GM23248 (cell line): ENCODE data around the gene GPX8. TPM values are rescaled to one million over a fixed set of nuclear protein-coding genes. Genes with fewer than 3 reads are reported as not detected.

Source experiments
- DNase-seq: peaks from one replicate; pipeline ENCODE4 v3.0.0-alpha.2; 2015
- H2AFZ ChIP-seq: fragments of 200-600 bp; sonication (generic); 2 replicates; pipeline ENCODE4 v1.6.1; 2016; ENCODE audit warnings: antibody characterized with exemption
- H3F3A ChIP-seq: fragments of 200-600 bp; sonication (generic); 2 replicates; pipeline ENCODE4 v1.6.1; 2016; ENCODE audit warnings: mild to moderate bottlenecking, antibody characterized with exemption, mixed run types; ENCODE audit not compliant: insufficient read depth
- H3K27ac ChIP-seq: fragments of 200-600 bp; sonication (generic); 2 replicates; pipeline ENCODE4 v1.5.1; 2016; ENCODE audit warnings: mild to moderate bottlenecking
- H3K27me3 ChIP-seq: fragments of 200-600 bp; sonication (generic); replicated peaks from 2 replicates; pipeline ENCODE4 v1.6.1; 2016; ENCODE audit warnings: mild to moderate bottlenecking; ENCODE audit not compliant: insufficient read depth
- H3K36me3 ChIP-seq: fragments of 200-600 bp; sonication (generic); 2 replicates; pipeline ENCODE4 v1.6.1; 2016; ENCODE audit warnings: low read depth, mild to moderate bottlenecking
- H3K4me1 ChIP-seq: fragments of 200-600 bp; sonication (generic); 2 replicates; pipeline ENCODE4 v1.6.1; 2016; ENCODE audit warnings: mild to moderate bottlenecking; ENCODE audit not compliant: insufficient read depth
- H3K4me2 ChIP-seq: fragments of 200-600 bp; sonication (generic); one replicate; pipeline ENCODE4 v1.6.1; 2016; ENCODE audit warnings: mild to moderate bottlenecking; ENCODE audit not compliant: unreplicated experiment
- H3K4me3 ChIP-seq: fragments of 200-600 bp; sonication (generic); 2 replicates; pipeline ENCODE4 v1.5.1; 2016; ENCODE audit warnings: mild to moderate bottlenecking
- H3K79me2 ChIP-seq: fragments of 200-600 bp; sonication (generic); 2 replicates; pipeline ENCODE4 v1.6.1; 2016; ENCODE audit warnings: mild to moderate bottlenecking; ENCODE audit not compliant: insufficient read depth
- H3K9ac ChIP-seq: fragments of 200-600 bp; sonication (generic); 2 replicates; pipeline ENCODE4 v1.6.1; 2016; ENCODE audit warnings: mild to moderate bottlenecking
- H3K9me2 ChIP-seq: fragments of 200-600 bp; sonication (generic); 2 replicates; pipeline ENCODE4 v1.6.1; 2016; ENCODE audit warnings: mixed run types, mild to moderate bottlenecking, moderate library complexity; ENCODE audit not compliant: insufficient read depth
- H3K9me3 ChIP-seq: fragments of 200-600 bp; sonication (generic); one replicate; pipeline ENCODE4 v1.6.1; 2017; ENCODE audit warnings: low read depth
- H4K20me1 ChIP-seq: fragments of 200-600 bp; sonication (generic); 2 replicates; pipeline ENCODE4 v1.6.0; 2016; ENCODE audit not compliant: insufficient read depth
- EZH2 ChIP-seq: fragments of 200-600 bp; sonication (generic); IDR thresholded peaks from 2 replicates; pipeline ENCODE4 v1.6.1; 2018; ENCODE audit warnings: antibody characterized with exemption, mild to moderate bottlenecking; ENCODE audit not compliant: insufficient read depth, poor library complexity, severe bottlenecking
- EZH2phosphoT487 ChIP-seq: fragments of 200-600 bp; sonication (generic); IDR thresholded peaks from 2 replicates; pipeline ENCODE4 v1.6.1; 2018; ENCODE audit warnings: antibody characterized with exemption, moderate library complexity, mild to moderate bottlenecking, low read depth; ENCODE audit not compliant: insufficient read depth
- WGBS, 2 experiments: methylation state at CpG; one replicate each; pipeline ENCODE4 v1.1.6; 2015 to 2017; ENCODE audit warnings: low lambda C conversion rate in 2 of 2, low coverage in 1 of 2; ENCODE audit errors: missing lambda C conversion rate in 2 of 2; 5-methylcytosine and 5-hydroxymethylcytosine counted together
- in situ Hi-C: fragments of 300-500 bp; cut with MboI; formaldehyde crosslinking; loops from 2 replicates; pipeline ENCODE4 v1.15.0; 2020
- microRNA counts: library from miRNA; unstranded; fragments of <30 nt; microRNA quantifications from one replicate; lab custom pipeline; 2016
- microRNA-seq: library from miRNA; unstranded; fragments of <30 nt; microRNA quantifications from one replicate; pipeline ENCODE4, GENCODE V29; 2016; ENCODE audit warnings: borderline number of aligned reads
- polyA plus RNA-seq: library from polyadenylated mRNA; unstranded; fragments of >200 nt; fragmentation: Nextera tagmentation; extraction: Ambion mirVana; gene quantifications from 2 replicates; pipeline ENCODE4 v1.2.1, GENCODE V29; 2016
- small RNA-seq: library from RNA; depleted of rRNA; stranded (forward); fragments of <200 nt; gene quantifications from one replicate; pipeline ENCODE3, GENCODE V24; 2014; ENCODE audit warnings: low read depth, low replicate concordance
- total RNA-seq: library from RNA; depleted of rRNA; stranded (reverse); fragments of >200 nt; shearing (Covaris generic); gene quantifications from 2 replicates; pipeline ENCODE4 v1.2.3, GENCODE V29; 2014; rRNA removed

GPX8 gene
- total and polyA plus RNA-seq, 2 experiments from 2014 or later, result 233 to 237 TPM

DNA sequence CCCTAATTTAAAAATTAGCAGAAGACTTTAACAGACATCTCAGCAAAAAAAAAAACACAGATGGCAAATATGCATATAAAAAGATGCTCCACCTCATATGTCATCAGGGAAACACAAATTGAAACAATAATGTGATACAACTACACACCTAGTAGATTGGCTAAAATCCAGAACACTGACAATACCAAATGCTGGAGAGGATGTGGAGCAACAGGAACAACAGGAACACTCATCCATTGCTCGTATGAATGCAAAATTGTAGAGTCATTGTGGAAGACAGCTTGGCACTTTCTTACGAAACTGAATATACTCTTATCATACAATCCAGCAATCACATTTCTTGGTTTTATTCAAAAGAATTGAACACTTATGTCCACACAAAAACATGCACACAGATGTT lies 45.0 kb downstream of the GPX8 start:
- no peaks in the 10 kb centered on the region for H3K9me2 ChIP-seq
- no peak overlapping the region for H3K27ac ChIP-seq
- H4K20me1 ChIP-seq, result no peaks in the 10 kb centered on the region
- no peak overlapping the region for H3K4me3 ChIP-seq
- H3F3A ChIP-seq, result no peaks in the 10 kb centered on the region
- H3K79me2 ChIP-seq, result no peaks in the 10 kb centered on the region
- 18 to 19% methylated on average over 2 of the region's 2 CpGs for WGBS, 2 experiments
- no peak overlapping the region for H2AFZ ChIP-seq
- H3K27me3 ChIP-seq, result peaks cover 40% of the 10 kb centered on the region
- no peaks in the 10 kb centered on the region for H3K9me3 ChIP-seq
- TF ChIP-seq EZH2phosphoT487 (no peak), EZH2 (no peak)
- in situ Hi-C loops, result no loop called here
- H3K36me3 ChIP-seq, result no peaks in the 10 kb centered on the region
- DNase-seq, result no peak
- no peak overlapping the region for H3K4me2 ChIP-seq
- no peaks in the 10 kb centered on the region for H3K4me1 ChIP-seq
- H3K9ac ChIP-seq, result no peak overlapping the region

GRCh38 chr5:55211184-55211874 lies 51.4 kb downstream of the GPX8 start:
- no peaks in the 10 kb centered on the region for H3K79me2 ChIP-seq
- no peaks in the 10 kb centered on the region for H3K36me3 ChIP-seq
- TF ChIP-seq EZH2phosphoT487 (no peak), EZH2 (no peak)
- H3K4me2 ChIP-seq, result no peak overlapping the region
- no peaks in the 10 kb centered on the region for H3K9me3 ChIP-seq
- 50 to 54% methylated on average over 2 of the region's 2 CpGs for WGBS, 2 experiments
- in situ Hi-C loops, result no loop called here
- no peaks in the 10 kb centered on the region for H3K9me2 ChIP-seq
- H2AFZ ChIP-seq, result no peak overlapping the region
- DNase-seq, result no peak
- no peaks in the 10 kb centered on the region for H4K20me1 ChIP-seq
- no peak overlapping the region for H3K27ac ChIP-seq
- no peaks in the 10 kb centered on the region for H3K4me1 ChIP-seq
- peaks cover 22% of the 10 kb centered on the region for H3K27me3 ChIP-seq
- no peaks in the 10 kb centered on the region for H3F3A ChIP-seq
- no peak overlapping the region for H3K4me3 ChIP-seq
- no peak overlapping the region for H3K9ac ChIP-seq

MicroRNAs within 50 kb of the gene (microRNA counts, 767-probe panel; counts per million panel counts)
- microRNA hsa-miR-449a (lab: Ali Mortazavi, UCI), result 447 counts per million, percentile 86 among the panel's probes with 10 or more counts
- microRNA hsa-miR-449b-5p (lab: Ali Mortazavi, UCI), result 447 counts per million, percentile 86 among the panel's probes with 10 or more counts
- 447 counts per million, percentile 86 among the panel's probes with 10 or more counts for microRNA hsa-miR-449c-5p (lab: Ali Mortazavi, UCI)

Small RNA genes within 50 kb of the gene (microRNA-seq; reads per million reads assigned to microRNA genes)
- gene MIR449A (15.3 reads per million, percentile 24 among the genes with 10 or more reads in this experiment), gene MIR449B (not detected), gene MIR449C (not detected)

Small RNA genes within 50 kb of the gene (small RNA-seq; reads per million reads assigned to genes)
- gene MIR449A (not detected), gene MIR449B (not detected), gene MIR449C (not detected)

Other genes starting within 250 kb of the GPX8 start
- 25.5 and 26.1 TPM in 2 replicates for gene ESM1, start 174.6 kb upstream of the GPX8 start, total RNA-seq
- 11.8 and 12.2 TPM in 2 replicates for gene ESM1, start 174.6 kb upstream of the GPX8 start, polyA plus RNA-seq
- not detected in 2 replicates for gene GZMK, start 135.9 kb upstream of the GPX8 start, total RNA-seq
- gene GZMK, start 135.9 kb upstream of the GPX8 start, polyA plus RNA-seq, result not detected in 2 replicates
- not detected in 2 replicates for gene GZMA, start 57.5 kb upstream of the GPX8 start, total RNA-seq
- not detected in 2 replicates for gene GZMA, start 57.5 kb upstream of the GPX8 start, polyA plus RNA-seq
- gene CDC20B, start 13.0 kb downstream of the GPX8 start, total RNA-seq, result not detected in 2 replicates
- gene CDC20B, start 13.0 kb downstream of the GPX8 start, polyA plus RNA-seq, result 0.20 TPM in 1 of 2 replicates, not detected in the other
- gene MCIDAS, start 67.1 kb downstream of the GPX8 start, total RNA-seq, result not detected in 2 replicates
- gene MCIDAS, start 67.1 kb downstream of the GPX8 start, polyA plus RNA-seq, result not detected in 2 replicates
- 3.3 TPM in 1 of 2 replicates, not detected in the other for gene CCNO, start 73.4 kb downstream of the GPX8 start, total RNA-seq
- gene CCNO, start 73.4 kb downstream of the GPX8 start, polyA plus RNA-seq, result 1.7 and 1.9 TPM in 2 replicates
- 33.6 and 35.8 TPM in 2 replicates for gene DHX29, start 147.5 kb downstream of the GPX8 start, total RNA-seq
- 65.6 and 70.2 TPM in 2 replicates for gene DHX29, start 147.5 kb downstream of the GPX8 start, polyA plus RNA-seq
- gene MTREX, start 147.8 kb downstream of the GPX8 start, total RNA-seq, result 41.4 and 57.0 TPM in 2 replicates
- 23.5 and 26.4 TPM in 2 replicates for gene MTREX, start 147.8 kb downstream of the GPX8 start, polyA plus RNA-seq